Measurements from ENCODE around the gene TSPAN2. TPM values are rescaled to one million over a fixed set of nuclear protein-coding genes. Genes with fewer than 3 reads are reported as not detected.

The TSPAN2 gene
- total and polyA plus RNA-seq, 4 donors, result 0.13 to 1.5 (median 0.30) TPM

GRCh38 chr1:115077286-115077983 is 11.9 kb downstream of the TSPAN2 start:
- H3K36me3 ChIP-seq (ENCODE audit: control insufficient read depth in 4 of 4, insufficient read depth in 3 of 4, low read depth in 1 of 4, low read length in 3 of 4), result no peaks in the 10 kb centered on the region
- H3K27me3 ChIP-seq (ENCODE audit: control insufficient read depth in 4 of 4, insufficient read depth in 4 of 4, low read length in 3 of 4), result peaks cover 0 to 4% (median under 1%) of the 10 kb centered on the region in 4 donors
- TF ChIP-seq NR2F2 (IDR thresholded peaks at IDR 0.05), result no peak
- TF ChIP-seq, protein P1, sequence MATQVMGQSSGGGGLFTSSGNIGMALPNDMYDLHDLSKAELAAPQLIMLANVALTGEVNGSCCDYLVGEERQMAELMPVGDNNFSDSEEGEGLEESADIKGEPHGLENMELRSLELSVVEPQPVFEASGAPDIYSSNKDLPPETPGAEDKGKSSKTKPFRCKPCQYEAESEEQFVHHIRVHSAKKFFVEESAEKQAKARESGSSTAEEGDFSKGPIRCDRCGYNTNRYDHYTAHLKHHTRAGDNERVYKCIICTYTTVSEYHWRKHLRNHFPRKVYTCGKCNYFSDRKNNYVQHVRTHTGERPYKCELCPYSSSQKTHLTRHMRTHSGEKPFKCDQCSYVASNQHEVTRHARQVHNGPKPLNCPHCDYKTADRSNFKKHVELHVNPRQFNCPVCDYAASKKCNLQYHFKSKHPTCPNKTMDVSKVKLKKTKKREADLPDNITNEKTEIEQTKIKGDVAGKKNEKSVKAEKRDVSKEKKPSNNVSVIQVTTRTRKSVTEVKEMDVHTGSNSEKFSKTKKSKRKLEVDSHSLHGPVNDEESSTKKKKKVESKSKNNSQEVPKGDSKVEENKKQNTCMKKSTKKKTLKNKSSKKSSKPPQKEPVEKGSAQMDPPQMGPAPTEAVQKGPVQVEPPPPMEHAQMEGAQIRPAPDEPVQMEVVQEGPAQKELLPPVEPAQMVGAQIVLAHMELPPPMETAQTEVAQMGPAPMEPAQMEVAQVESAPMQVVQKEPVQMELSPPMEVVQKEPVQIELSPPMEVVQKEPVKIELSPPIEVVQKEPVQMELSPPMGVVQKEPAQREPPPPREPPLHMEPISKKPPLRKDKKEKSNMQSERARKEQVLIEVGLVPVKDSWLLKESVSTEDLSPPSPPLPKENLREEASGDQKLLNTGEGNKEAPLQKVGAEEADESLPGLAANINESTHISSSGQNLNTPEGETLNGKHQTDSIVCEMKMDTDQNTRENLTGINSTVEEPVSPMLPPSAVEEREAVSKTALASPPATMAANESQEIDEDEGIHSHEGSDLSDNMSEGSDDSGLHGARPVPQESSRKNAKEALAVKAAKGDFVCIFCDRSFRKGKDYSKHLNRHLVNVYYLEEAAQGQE (IDR thresholded peaks at IDR 0.05), result no peak
- TF ChIP-seq GABPA (IDR thresholded peaks at IDR 0.05 in 1 of 2, conservative IDR thresholded peaks at IDR 0.05 in 1 of 2), result no peak
- no peak for TF ChIP-seq RAD21 (IDR thresholded peaks at IDR 0.05)
- TF ChIP-seq HNF4G (IDR thresholded peaks at IDR 0.05), result no peak
- no peak for TF ChIP-seq JUND (IDR thresholded peaks at IDR 0.05)
- TF ChIP-seq, protein P2, sequence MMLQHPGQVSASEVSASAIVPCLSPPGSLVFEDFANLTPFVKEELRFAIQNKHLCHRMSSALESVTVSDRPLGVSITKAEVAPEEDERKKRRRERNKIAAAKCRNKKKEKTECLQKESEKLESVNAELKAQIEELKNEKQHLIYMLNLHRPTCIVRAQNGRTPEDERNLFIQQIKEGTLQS (IDR thresholded peaks at IDR 0.05), result no peak
- TF ChIP-seq YY1 (IDR thresholded peaks at IDR 0.05), result no peak
- TF ChIP-seq TAF1 (conservative IDR thresholded peaks at IDR 0.05), result no peak
- no peak for TF ChIP-seq EGR1 (IDR thresholded peaks at IDR 0.05; ENCODE audit: low read depth in 2 of 2)
- TF ChIP-seq RXRA (IDR thresholded peaks at IDR 0.05), result no peak
- WGBS, result 93% methylated on average over 5 of the region's 5 CpGs
- no peak overlapping the region for H3K4me3 ChIP-seq (ENCODE audit: low read depth in 1 of 3, low read length in 3 of 3)
- no peaks in the 10 kb centered on the region for H3K4me1 ChIP-seq (ENCODE audit: control insufficient read depth in 4 of 4, insufficient read depth in 4 of 4, low read length in 3 of 4)
- H3K27ac ChIP-seq (ENCODE audit: low read depth in 1 of 2, low read length in 2 of 2), result no peak overlapping the region
- H3K9me3 ChIP-seq (ENCODE audit: control insufficient read depth in 4 of 4, low read length in 3 of 4), result no peaks in the 10 kb centered on the region
- H3K9ac ChIP-seq (ENCODE audit: low read depth in 1 of 2, low read length in 2 of 2), result no peak overlapping the region
- no peak for DNase-seq (ENCODE audit: low spot score)

- Histone ChIP-seq H3K4me1 (ENCODE audit: control insufficient read depth in 4 of 4, insufficient read depth in 4 of 4, low read length in 3 of 4) (no peaks in the 10 kb centered on the region), H3K36me3 (ENCODE audit: control insufficient read depth in 4 of 4, insufficient read depth in 3 of 4, low read depth in 1 of 4, low read length in 3 of 4) (no peaks in the 10 kb centered on the region), H3K27me3 (ENCODE audit: control insufficient read depth in 4 of 4, insufficient read depth in 4 of 4, low read length in 3 of 4) (peaks cover 0 to 4% (median under 1%) of the 10 kb centered on the region in 4 donors), H3K4me3 (ENCODE audit: low read depth in 1 of 3, low read length in 3 of 3) (no peak overlapping the region), H3K9ac (ENCODE audit: low read depth in 1 of 2, low read length in 2 of 2) (no peak overlapping the region), H3K27ac (ENCODE audit: low read depth in 1 of 2, low read length in 2 of 2) (no peak overlapping the region), H3K9me3 (ENCODE audit: control insufficient read depth in 4 of 4, low read length in 3 of 4) (no peaks in the 10 kb centered on the region)
- 80% methylated on average over 4 of the region's 4 CpGs for WGBS
- TF ChIP-seq HNF4A (conservative IDR thresholded peaks at IDR 0.05), result no peak
- TF ChIP-seq RXRA (IDR thresholded peaks at IDR 0.05), result no peak
- TF ChIP-seq, protein P2 (IDR thresholded peaks at IDR 0.05), result no peak
- no peak for TF ChIP-seq NR2F2 (IDR thresholded peaks at IDR 0.05)
- TF ChIP-seq YY1 (IDR thresholded peaks at IDR 0.05), result no peak
- no peak for TF ChIP-seq SP1 (IDR thresholded peaks at IDR 0.05)
- TF ChIP-seq, protein P3, sequence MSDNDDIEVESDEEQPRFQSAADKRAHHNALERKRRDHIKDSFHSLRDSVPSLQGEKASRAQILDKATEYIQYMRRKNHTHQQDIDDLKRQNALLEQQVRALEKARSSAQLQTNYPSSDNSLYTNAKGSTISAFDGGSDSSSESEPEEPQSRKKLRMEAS (IDR thresholded peaks at IDR 0.05), result no peak
- TF ChIP-seq EGR1 (IDR thresholded peaks at IDR 0.05; ENCODE audit: low read depth in 2 of 2), result no peak
- TF ChIP-seq FOXA1 (IDR thresholded peaks at IDR 0.05), result no peak
- TF ChIP-seq JUND (IDR thresholded peaks at IDR 0.05), result no peak
- TF ChIP-seq FOXA2 (IDR thresholded peaks at IDR 0.05), result no peak
- TF ChIP-seq, protein P1 (IDR thresholded peaks at IDR 0.05), result no peak
- TF ChIP-seq TAF1 (conservative IDR thresholded peaks at IDR 0.05), result no peak
- no peak for TF ChIP-seq GABPA (IDR thresholded peaks at IDR 0.05 in 1 of 2, conservative IDR thresholded peaks at IDR 0.05 in 1 of 2)
- TF ChIP-seq RAD21 (IDR thresholded peaks at IDR 0.05), result no peak
- TF ChIP-seq, protein P4, sequence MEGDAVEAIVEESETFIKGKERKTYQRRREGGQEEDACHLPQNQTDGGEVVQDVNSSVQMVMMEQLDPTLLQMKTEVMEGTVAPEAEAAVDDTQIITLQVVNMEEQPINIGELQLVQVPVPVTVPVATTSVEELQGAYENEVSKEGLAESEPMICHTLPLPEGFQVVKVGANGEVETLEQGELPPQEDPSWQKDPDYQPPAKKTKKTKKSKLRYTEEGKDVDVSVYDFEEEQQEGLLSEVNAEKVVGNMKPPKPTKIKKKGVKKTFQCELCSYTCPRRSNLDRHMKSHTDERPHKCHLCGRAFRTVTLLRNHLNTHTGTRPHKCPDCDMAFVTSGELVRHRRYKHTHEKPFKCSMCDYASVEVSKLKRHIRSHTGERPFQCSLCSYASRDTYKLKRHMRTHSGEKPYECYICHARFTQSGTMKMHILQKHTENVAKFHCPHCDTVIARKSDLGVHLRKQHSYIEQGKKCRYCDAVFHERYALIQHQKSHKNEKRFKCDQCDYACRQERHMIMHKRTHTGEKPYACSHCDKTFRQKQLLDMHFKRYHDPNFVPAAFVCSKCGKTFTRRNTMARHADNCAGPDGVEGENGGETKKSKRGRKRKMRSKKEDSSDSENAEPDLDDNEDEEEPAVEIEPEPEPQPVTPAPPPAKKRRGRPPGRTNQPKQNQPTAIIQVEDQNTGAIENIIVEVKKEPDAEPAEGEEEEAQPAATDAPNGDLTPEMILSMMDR (IDR thresholded peaks at IDR 0.05; ENCODE audit: low read depth, low read length, missing input control), result no peak
- TF ChIP-seq ZBTB33 (IDR thresholded peaks at IDR 0.05), result no peak
- DNase-seq (ENCODE audit: low spot score), result no peak
Measured at GRCh38 chr1:115076384-115076915, 12.9 kb downstream of the TSPAN2 start.

Data from liver (tissue), 9 donors.